ENCODE measurements around the gene HADH. TPM values are rescaled to one million over a fixed set of nuclear protein-coding genes. Genes with fewer than 3 reads are reported as not detected.
A peak's percentile ranks its signal among the peaks of the same experiment; 100 is the strongest.

Gene HADH
- total RNA-seq, 1 donor from 2014 or later: 71.0 TPM

DNA sequence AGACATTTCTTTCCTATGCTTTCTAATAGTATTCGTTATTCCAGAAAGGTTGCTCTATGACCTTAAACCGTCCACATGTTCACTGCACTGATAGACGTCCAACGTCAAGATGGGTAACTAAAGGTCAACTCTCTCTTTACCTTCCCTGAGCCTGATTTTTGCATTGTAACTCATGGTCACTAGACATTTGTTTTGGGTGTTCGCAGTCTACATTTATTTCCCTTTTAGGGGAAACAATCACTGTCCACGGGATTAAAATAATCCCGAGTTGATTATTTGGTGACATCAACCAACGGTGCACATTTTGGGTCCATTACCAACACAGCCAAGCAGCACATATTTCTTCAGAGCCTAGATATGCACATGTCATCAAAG, 540 bp upstream of the HADH start:
- Mint-ChIP-seq H3K36me3 (ENCODE audit: low read depth) (no peaks in the 10 kb centered on the region), H3K27me3 (ENCODE audit: low read depth) (no peaks in the 10 kb centered on the region), H3K4me1 (peaks cover 41% of the 10 kb centered on the region), H3K4me3 (peak overlapping the region; percentile 91), H3K27ac (ENCODE audit: unreplicated experiment) (no peak overlapping the region), H3K9me3 (no peaks in the 10 kb centered on the region)
- DNase-seq (ENCODE audit: low read depth, low spot score): no peak
- no peak for TF ChIP-seq CTCF (conservative IDR thresholded peaks at IDR 0.05)

DNA sequence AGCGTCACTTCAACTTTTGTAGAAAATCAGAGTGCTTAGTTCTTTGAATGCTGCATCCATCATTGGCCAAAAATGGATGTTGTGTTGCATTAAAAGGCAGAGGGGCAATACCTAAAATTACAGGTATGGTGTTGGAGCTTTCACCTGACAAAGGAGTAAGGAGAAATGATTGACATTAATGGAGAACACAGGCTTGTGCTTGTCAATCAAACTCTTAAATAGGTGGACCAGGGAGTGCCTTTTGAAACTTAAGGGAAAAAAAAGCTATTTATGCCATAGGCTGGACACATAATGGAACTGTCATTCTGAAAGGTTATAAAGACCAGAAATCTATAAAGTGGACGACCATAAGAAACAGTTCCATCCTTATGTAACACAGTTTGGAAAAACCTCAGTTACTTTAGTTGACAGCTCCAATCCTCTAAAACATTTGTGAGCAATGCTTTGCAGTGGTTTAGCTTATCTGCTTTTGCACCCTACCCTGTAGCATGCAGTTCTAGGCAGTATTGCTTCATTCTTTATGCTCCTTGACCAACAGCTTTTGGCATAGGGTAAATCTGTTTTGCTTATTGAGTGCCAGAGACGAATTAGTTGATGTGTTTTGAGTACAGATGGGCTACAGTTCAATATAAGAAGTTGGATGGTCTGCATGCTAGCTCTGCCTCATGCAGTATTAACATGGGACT, 2.4 kb downstream of the HADH start:
- DNase-seq (ENCODE audit: low read depth, low spot score): no peak
- H3K9me3 Mint-ChIP-seq: no peaks in the 10 kb centered on the region
- peak overlapping the region; percentile 56 for H3K4me3 Mint-ChIP-seq
- peaks cover 41% of the 10 kb centered on the region for H3K4me1 Mint-ChIP-seq
- no peaks in the 10 kb centered on the region for H3K27me3 Mint-ChIP-seq (ENCODE audit: low read depth)
- H3K36me3 Mint-ChIP-seq (ENCODE audit: low read depth): peaks cover 9% of the 10 kb centered on the region
- no peak overlapping the region for H3K27ac Mint-ChIP-seq (ENCODE audit: unreplicated experiment)
- TF ChIP-seq CTCF (conservative IDR thresholded peaks at IDR 0.05): no peak

DNA sequence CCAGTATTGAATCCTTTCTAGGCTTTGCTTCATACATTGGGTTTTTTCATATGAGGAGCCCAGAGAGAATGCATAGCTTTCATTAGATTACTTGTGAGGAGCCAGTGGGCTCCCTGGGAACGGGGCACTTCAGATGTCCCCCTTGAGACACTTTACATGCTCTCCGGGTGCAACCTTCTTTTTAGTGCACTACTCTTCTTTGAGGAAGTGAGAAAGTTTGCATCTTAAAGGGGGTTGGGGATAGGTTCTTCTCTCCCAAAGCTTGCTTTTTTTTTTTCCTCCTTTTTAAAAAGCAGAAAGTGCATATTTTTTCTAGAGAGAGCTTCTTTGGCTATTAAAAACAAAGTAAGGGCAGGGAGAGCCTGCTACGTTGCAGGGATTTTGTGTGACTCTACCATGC, 4.3 kb downstream of the HADH start:
- Mint-ChIP-seq H3K4me1 (peaks cover 32% of the 10 kb centered on the region), H3K4me3 (peak overlapping the region; percentile 50), H3K9me3 (no peaks in the 10 kb centered on the region), H3K36me3 (ENCODE audit: low read depth) (peaks cover 15% of the 10 kb centered on the region), H3K27me3 (ENCODE audit: low read depth) (no peaks in the 10 kb centered on the region), H3K27ac (ENCODE audit: unreplicated experiment) (no peak overlapping the region)
- TF ChIP-seq CTCF (conservative IDR thresholded peaks at IDR 0.05): no peak
- no peak for DNase-seq (ENCODE audit: low read depth, low spot score)

DNA sequence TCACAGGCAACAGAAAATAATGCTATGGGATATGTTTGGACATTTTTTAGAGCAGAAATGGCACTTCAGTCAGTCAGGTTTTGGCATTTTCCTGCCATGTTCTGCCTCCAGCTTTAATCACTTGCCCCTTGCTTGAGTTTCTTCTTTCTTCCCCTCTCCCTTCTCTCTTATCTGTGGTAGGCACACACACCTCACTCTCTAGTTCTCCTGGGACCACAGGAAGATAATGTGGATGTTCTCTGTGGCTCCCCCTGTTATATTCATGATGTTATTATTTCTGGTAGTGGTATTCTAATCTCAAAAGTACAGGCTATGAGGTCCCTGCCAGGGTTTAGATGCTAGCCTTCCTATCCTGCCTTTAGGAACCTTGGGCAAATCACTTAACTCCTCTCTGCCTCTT, 5.2 kb downstream of the HADH start:
- H3K4me1 Mint-ChIP-seq: peaks cover 27% of the 10 kb centered on the region

GRCh38 chr4:107996949-107997788, 7.5 kb downstream of the HADH start:
- no peak overlapping the region for H3K4me3 Mint-ChIP-seq
- no peak overlapping the region for H3K27ac Mint-ChIP-seq (ENCODE audit: unreplicated experiment)
- DNase-seq (ENCODE audit: low read depth, low spot score): no peak
- H3K9me3 Mint-ChIP-seq: peaks cover 6% of the 10 kb centered on the region
- peaks cover 31% of the 10 kb centered on the region for H3K36me3 Mint-ChIP-seq (ENCODE audit: low read depth)
- H3K27me3 Mint-ChIP-seq (ENCODE audit: low read depth): no peaks in the 10 kb centered on the region
- TF ChIP-seq CTCF (conservative IDR thresholded peaks at IDR 0.05): no peak
- H3K4me1 Mint-ChIP-seq: peaks cover 9% of the 10 kb centered on the region

More for the DNA sequence above, 5.2 kb downstream of the HADH start:
- Mint-ChIP-seq H3K9me3 (no peaks in the 10 kb centered on the region), H3K27ac (ENCODE audit: unreplicated experiment) (no peak overlapping the region), H3K27me3 (ENCODE audit: low read depth) (no peaks in the 10 kb centered on the region), H3K36me3 (ENCODE audit: low read depth) (peaks cover 18% of the 10 kb centered on the region), H3K4me3 (peak overlapping the region; percentile 22)
- TF ChIP-seq CTCF (conservative IDR thresholded peaks at IDR 0.05): no peak
- no peak for DNase-seq (ENCODE audit: low read depth, low spot score)
